ENCODE data around the gene TUBB4B.
"Not testable (repeated sequence)": the region's sequence is repeated elsewhere in the genome, so short reads cannot be mapped to it uniquely, and the experiment has no call there.

The TUBB4B gene

DNA sequence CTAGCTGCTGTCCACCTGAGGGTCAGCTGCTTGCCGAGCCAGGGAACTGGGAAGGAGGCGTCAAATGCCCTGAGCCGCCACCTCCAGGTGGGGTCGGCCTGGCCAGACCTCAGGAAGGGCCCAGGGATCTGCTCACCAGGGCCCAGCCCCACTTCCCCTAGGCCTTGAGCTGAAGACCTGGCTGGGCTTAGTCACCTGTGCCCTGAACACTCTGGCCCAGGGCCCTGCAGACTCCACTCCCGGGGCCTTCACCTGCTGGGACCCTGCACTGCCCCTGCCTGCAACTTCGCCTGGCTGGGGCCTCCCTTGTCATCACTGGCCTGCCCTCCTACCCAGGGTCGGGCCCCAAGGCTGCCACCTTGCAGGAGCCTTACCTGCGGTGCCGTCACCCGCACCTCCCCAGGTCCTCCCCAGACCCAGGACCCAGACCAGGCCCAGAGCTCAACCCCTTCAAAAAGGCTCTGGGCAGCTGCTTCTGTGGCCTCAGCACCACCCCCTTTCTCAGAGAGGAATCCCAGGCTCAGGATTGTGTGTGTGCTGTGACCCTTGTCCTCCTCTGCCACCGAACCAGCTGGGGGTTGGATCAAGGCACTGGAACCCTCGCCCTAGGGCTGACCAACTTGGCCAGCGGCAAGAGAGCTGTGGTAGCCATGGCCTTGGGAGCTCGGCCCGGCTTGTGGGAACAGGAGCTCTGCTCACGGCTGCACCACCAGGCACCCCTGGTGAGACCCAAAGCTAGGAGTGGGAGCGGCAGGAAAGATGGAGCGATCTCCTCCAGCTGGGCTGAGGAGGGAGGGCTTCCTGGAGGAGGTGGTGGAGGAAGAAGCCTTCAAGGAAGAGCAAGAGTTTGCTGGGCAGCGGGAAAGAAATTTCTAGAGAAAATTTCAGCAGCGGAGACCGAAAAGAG lies 12.9 kb downstream of the TUBB4B start:
- no peak for DNase-seq

DNA sequence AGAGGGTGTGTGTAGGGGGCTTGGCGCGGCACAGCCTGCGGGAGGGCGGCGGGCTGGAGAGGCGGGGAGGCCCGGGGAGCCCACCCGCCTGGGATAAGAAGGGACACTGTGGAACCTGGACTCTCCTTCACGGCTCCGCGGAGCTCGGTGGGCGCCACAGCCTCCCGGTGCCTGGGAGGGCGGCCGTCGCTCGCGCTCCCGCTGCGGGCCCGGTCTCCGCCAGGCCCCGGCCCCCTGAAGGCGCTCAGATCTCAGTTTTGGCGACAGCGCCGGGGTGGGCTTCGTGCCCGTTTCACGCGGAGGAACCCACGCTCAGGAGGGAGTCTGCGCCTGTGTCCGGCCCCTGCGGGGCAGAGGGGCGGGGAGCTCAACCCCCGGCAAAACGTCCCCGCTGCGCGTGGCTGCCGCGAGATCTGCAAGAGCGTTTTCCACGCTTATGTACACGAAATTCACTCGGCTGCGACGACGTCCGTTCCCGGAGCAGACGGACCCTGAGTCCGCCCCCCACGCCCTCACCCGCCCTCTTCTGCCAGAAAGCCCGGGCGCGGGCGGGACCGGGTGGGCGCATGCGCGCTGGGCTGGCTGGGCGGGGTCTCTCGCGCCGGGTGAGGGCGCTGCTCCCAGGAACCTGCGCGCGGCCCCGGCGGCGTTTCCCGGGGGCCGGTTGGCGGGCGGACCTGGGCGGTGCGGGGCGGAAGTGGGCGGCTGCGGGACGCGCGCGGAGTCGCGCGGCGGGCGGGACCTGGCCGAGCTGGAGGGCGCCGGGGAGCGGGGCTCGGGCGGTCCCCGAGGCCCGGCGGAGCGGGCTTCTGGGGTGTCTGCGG lies 13.7 kb downstream of the TUBB4B start, which contains the start of gene NELFB:
NELFB (plus strand) TSS at position 704 of the 824 bp plus-strand sequence.
- DNase-seq, result peak; percentile 96

DNA sequence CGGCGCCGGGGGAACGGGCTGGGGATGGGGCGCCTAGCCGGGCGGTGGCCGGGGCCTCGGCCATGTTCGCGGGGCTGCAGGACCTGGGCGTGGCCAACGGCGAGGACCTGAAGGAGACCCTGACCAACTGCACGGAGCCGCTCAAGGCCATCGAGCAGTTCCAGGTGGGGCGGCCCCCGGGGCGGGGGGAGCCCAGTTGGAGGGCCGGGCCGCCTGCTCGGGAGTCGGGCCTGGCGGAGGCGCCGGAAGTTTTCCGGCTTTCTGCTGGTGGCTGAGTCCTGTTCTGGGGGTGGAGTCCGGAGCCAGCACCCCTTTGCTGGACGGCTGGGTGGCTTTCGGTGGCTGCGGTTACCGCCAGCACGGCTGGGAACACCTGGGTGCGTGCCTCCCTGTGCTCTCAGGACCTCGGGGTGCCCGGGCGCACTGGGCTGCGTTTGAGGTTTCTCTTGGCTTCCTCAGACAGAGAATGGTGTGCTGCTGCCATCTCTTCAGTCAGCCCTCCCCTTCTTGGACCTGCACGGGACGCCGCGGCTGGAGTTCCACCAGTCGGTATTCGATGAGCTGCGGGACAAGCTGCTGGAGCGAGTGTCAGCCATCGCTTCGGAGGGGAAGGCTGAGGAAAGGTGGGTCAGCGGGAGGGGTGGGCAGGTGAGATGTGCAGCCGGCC lies 14.5 kb downstream of the TUBB4B start:
- no peak for DNase-seq

DNA sequence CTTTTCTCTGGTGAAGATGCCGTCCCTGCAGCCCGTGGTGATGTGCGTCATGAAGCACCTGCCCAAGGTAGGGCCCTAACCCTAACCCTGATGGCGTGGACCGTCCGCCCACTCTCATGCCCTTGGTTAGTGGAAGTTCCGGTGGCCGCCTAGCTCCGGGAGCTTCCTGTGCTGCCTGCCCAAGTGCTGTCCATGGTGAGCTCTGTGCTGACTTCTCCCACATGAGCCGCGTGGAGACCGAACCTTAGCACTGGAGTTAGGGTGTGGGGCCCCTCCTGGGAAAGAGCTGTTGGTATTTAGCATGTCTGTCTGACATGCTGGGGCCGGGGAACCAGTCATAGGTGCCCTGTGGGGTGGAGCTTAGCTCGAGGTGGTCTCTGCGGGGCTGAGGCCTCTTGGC lies 15.3 kb downstream of the TUBB4B start:
- DNase-seq, result no peak

DNA sequence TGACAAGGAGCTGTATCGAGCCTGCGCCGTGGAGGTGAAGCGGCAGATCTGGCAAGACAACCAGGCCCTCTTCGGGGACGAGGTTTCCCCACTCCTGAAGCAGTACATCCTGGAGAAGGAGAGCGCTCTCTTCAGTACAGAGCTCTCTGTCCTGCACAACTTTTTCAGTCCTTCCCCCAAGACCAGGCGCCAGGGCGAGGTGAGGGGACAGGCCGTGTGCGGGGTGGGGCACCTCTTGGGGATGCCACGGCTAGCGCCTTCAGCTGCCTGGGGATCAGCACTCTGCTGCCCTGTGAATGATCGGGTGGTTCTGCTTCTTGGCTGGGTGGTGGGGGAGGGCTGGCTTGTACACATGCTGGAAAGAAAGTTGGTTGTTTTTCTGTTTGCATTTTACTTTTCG lies 15.8 kb downstream of the TUBB4B start:
- DNase-seq, result no peak

DNA sequence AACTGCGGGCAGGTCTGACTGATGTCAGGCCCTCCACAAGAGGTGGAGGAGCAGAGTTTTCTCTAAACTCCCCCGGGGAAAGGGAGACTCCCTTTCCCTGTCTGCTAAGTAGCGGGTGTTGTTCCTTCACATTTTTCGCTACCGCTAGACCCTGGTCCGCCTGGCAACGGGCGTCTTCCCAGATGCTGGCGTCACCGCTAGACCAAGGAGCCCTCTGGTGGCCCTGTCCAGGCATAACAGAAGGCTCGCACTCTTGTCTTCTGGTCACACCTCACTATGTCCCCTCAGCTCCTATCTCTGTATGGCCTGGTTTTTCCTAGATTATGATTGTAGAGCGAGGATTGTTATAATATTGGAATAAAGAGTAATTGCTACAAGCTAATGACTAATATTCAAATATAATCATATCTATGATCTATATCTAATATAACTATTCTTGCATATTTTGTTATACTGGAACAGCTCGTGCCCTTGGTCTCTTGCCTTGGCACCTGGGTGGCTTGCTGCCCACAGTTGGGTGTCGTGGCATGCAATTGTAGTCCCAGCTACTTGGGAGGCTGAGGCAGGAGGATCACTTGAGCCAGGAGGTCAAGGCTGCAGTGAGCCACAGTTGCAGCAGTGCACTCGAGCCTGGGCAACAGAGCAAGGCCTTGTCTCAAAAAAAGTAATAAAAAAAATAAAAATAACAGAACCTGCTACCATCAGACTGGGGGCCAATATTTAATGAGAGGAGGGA lies 21.3 kb downstream of the TUBB4B start:
- DNase-seq, result not testable (repeated sequence)

DNA sequence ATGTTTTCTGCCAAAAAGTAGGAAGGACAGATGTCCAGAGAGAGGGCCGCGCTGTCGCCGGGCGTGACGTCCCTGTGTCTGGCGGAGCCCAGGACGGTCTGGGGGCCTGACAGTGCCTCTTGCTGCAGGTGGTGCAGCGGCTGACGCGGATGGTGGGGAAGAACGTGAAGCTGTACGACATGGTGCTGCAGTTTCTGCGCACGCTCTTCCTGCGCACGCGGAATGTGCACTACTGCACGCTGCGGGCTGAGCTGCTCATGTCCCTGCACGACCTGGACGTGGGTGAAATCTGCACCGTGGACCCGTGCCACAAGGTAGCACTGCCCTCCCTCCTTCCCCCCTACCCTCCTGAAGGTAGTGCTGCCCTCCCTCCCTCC lies 21.8 kb downstream of the TUBB4B start:
- no peak for DNase-seq

DNA sequence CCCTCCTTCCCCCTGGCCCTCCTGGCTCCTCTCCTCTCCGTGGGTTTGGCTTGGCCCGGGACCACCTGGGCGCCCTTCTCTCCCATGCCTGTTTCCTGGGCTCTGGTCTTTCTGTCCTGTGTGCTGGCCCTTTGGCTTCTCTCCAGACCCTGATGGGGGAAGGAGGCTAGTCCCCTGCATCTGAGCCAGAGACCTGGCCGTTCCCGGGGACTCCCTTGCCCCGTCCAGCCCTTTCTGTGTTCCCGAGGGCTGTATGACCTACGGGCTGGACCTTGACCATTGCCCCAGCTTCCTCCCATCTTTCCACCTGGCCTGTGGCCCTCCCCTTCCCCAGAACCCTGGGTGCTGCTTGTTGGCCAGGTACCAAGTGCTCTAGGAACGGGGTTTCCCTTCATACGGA lies 22.4 kb downstream of the TUBB4B start:
- DNase-seq, result no peak

DNA sequence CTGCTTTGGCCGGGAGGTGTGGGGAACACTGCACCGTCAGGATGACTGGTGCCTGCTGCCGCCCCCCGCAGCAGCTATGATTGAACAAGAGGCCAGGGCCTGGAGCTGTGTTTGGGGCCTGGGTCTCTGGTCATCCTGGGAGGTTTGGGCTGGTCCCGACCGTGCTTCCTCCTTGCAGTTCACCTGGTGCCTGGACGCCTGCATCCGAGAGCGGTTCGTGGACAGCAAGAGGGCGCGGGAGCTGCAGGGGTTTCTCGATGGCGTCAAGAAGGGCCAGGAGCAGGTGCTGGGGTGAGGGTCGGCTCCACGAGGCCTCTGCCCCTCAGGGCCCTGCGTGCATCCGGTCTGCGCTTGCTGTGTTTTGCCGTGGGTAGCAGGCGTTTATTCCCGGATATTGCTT lies 23.0 kb downstream of the TUBB4B start:
- DNase-seq, result no peak

DNA sequence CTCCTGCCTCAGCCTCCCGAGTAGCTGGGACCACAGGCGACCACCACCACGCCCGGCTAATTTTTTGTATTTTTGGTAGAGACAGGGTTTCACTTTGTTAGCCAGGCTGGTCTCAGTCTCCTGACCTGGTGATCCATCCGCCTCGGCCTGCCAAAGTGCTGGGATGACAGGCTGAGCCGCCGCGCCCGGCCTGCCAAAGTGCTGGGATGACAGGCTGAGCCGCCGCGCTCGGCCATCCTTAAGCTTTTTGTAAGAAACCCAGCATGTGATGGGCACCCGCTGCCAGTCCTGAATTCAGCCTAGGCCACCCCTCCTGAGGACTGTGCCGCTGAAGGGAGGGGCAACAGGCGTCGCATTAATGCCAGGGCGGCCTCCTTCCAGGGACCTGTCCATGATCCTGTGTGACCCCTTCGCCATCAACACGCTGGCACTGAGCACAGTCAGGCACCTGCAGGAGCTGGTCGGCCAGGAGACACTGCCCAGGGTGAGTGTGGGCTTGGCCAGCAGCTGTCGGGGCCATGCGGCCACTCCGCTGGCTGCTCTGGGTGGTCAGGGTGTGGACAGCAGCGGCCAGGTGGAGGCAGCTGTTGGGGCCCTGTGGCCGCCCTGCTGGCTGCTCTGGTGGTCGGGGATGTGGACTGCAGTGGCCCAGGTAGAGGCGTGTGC lies 24.5 kb downstream of the TUBB4B start:
- DNase-seq, result peak; percentile 22

DNA sequence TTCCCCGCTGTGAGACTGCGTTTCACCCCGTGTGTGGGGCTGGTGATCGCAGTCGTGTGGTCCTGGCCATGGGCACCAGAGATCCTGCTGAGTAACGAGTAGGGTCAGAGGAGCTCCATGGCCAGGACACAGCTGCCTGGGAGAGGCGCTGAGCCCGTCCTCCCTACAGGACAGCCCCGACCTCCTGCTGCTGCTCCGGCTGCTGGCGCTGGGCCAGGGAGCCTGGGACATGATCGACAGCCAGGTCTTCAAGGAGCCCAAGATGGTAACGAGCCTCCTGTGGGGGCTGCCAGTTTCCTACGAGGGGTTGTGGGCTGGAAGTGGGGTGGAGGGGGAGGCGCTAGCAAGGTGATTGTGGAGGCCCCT lies 25.1 kb downstream of the TUBB4B start:
- DNase-seq, result peak; percentile 24

DNA sequence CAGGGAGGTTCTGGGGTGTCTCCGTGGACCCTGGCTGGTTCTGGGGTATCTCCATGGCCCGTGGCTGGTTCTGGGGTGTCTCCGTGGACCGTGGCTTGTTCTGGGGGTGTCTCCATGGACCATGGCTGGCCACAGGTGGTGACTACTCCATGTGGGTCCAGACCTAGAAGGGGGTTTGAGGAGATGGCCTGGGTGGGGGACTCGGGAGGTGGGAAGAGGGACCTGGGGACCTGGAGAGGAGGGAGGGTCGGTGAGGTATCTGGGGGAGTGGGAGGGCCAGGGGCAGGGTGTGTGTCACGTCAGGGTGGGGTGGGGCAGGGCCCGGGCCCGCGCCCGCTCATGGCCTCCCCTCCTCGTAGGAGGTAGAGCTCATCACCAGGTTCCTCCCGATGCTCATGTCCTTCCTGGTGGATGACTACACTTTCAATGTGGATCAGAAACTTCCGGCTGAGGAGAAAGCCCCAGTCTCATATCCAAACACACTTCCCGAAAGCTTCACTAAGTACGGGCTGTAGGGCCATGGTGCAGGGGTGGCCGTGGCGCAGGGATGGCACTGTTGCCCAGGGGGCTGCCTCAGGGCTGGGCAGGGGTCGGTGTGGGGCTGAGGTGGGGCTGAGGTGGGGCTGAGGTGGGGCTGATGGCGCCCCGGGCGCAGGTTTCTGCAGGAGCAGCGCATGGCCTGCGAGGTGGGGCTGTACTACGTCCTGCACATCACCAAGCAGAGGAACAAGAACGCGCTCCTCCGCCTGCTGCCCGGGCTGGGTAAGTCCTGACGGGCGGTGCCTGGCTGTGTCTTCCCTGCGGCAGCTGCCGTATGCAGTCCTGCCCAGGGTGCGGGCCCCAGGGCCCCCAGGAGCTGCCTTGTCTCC lies 25.7 kb downstream of the TUBB4B start:
- DNase-seq, result no peak

DNA sequence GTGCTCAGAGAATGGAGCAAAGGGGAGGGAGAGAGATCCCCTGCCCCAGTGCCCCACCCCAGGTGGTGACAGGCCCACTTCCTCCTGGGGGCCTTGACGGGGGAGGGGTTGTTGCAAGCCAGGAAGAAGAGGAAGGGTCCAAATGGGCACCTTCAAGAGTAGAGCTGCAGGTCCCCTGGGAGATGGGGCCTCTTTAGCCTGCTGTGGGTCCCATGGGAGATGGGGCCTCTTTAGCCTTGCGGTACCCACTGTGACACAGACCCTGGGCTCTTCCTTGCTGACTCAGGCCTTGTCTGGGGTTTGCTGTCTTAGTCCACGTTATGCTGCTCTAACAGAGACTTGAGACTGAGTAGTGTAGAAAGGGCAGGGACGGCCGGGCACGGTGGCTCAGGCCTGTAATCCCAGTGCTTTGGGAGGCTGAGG lies 26.9 kb downstream of the TUBB4B start:
- DNase-seq, result peak; percentile 19

DNA sequence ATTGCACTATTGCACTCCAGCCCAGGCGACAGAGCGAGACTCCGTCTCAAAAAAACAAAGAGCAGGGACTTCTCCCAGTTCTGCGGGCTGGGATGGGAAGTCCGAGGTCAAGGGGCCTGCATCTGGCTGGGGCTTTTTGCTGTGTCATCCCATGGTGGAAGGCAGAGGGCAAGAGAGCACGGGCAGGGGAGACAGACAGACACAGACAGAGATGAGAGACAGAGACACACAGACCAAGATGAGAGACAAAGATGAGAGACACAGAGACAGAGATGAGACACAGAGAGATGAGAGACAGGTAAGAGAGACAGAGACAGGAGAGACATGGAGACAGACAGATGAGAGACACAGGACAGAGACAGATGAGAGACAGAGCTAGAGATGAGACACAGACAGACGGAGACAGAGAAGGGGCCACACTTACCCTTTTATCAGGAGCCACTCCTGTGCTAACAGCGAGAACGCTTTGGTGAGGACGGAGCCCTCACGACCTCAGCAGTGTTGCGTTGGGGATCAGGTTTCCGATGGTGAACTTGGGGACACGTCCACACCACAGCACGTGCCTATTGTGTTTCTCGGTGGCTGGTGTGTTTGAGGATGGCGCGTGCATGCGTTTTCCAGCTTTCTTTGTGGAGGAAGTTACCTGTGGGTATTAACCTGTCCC lies 27.6 kb downstream of the TUBB4B start:
- peak; percentile 21 for DNase-seq

DNA sequence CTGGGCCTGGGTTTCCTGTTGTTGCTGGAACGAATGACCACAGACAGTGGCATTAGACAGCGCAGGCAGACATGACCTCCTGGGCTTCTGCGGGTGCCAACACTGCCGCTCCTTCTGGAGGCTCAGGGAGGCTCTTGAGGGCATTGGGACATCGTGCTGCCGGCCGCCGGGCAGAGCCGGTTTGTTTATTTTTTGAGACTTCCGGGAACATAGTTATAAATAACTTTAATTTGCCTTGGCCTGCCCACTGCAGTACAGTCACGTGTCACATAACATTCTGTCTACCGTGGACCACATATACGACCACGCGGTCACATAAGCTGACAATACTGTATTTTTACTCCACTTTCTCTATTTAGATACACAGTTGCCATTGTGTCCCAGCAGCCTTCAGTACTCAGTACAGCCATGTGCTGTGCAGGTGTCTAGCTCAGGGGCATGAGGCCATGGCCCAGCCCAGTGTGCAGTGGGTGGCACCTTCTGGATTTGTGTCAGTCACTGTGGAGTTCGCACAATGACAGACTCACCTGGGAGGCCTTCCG lies 28.2 kb downstream of the TUBB4B start:
- DNase-seq, result peak; percentile 54

DNA sequence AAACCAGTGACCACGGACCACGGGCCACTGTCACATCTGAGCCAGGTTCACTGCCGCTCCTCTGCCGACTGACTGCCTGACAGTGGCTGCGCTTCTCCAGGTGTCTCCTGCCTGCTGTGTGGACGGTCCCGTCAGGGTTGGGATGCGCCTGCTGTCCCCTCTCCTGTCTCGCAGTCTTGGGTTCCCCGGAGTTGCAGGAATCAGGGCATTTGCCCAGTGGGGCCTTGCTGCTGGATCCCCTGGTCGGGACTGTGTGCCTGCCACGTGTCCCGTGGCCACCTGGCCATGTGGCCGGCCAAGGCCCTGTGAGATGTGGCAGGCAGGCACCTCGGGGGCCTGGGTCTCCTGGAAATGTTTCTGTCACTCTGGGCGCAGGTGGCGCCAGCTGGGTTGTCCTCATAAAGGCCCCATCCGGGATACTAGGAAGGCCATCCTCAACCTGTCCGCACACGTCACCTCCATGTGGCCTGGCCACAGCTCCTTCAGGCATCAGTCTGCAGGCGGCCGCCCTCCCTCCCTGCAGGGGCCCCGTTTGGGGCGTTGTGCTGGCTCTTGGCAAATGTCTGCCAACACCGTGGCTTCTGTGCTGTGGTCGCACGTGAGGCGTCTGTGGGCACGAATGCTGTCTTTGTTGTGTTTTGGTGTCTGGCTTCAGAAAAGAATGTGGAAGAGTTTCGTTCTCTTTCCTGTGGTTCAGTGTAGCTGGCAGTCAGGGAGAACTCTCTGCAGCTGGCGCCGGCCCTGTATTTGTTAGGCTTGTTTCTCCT lies 30.0 kb downstream of the TUBB4B start:
- DNase-seq, result peak; percentile 43

DNA sequence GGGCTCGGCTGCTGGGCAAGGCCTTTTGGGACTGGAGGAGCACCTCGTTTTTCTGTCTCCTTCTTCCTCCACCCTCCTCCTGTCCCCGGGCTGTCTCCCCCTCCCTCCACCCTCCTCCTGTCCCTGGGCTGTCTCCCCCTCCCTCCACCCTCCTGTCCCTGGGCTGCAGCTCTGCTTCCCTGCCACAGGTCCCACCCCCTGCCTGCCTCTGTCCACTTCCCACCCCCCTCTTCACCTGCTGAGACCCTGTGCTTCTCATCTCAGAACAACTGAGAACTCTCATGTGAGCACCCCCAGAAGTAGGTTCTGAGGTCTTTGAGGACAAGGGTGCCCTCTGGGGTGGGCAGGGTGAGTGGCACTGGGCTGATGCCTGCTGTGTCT lies 30.6 kb downstream of the TUBB4B start:
- DNase-seq, result no peak

DNA sequence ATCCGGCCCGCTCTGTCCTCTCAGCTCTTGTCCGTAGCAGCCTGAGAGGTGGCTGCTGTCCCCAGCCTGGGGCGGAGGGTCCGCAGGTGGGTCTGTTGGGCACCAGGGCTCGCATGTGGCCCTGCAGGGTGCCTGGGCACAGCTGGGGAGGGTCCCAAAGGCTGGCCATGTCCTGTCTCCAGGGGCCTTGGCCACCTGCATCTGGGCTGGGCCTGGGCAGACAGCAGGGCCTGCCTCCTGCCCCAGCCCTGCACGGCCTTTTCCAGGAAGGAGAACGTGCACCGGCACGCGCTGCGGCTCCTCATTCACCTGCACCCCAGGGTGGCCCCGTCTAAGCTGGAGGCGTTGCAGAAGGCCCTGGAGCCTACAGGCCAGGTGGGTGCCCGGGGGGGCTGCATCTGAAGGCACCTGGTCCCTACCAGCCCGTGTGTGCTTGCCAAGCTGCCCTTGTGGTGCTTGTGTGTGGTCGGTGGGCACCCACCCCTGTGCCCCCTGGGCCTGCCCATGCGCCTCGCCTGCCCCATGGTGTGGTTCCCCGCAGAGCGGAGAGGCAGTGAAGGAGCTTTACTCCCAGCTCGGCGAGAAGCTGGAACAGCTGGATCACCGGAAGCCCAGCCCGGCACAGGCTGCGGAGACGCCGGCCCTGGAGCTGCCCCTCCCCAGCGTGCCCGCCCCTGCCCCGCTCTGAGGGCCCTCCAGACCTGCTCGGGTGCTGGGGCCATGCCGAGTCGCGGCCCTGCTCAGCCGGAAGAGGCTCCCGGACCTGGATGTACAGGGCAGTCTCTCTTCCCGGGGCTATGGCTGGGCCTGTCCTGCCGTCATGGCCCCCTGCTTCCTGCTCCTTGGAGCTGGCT lies 31.4 kb downstream of the TUBB4B start:
- DNase-seq, result no peak
